K562 (cell line): Measurements from ENCODE around the gene ZNRD2. TPM values are rescaled to one million over a fixed set of nuclear protein-coding genes. Genes with fewer than 3 reads are reported as not detected.
A peak's percentile ranks its signal among the peaks of the same experiment; 100 is the strongest.

Source experiments
- ATAC-seq: fragments of 200-7000 bp; cut with Tn5 transposase; 3 replicates; pipeline ENCODE4 v1.9.1; 2020; ENCODE audit warnings: moderate library complexity
- BruUV-seq: library from RNA; stranded (reverse); fragments of 400-500 nt; replicated peaks from 2 replicates; lab custom pipeline; 2021; lab: Mats Ljungman, UMichigan
- CTCF ChIA-PET: fragments of 300-600 bp; formaldehyde crosslinking; extraction: SDS; loops from one replicate; lab custom pipeline; 2021; ENCODE audit warnings: low intra/inter-chr PET ratio; lab: Yijun Ruan, JAX
- POLR2A ChIA-PET: fragments of 300-600, 350-650 bp; sonication (Branson Sonifier 250); formaldehyde crosslinking; extraction: SDS; loops from one replicate; lab custom pipeline; 2021; ENCODE audit warnings: antibody characterized with exemption, inconsistent platforms; lab: Yijun Ruan, JAX
- DNase-seq, 4 experiments: peaks; one replicate each; pipeline versions ENCODE4 v3.0.0 to v3.0.0-alpha.2; 2011 to 2018; ENCODE audit warnings: low spot score in 3 of 4, mixed read lengths in 3 of 4; ENCODE audit errors: extremely low read depth in 1 of 4
- FAIRE-seq: peaks from 2 replicates; lab custom pipeline; 2011; peaks lifted over from hg19 to GRCh38; lab: Jason Lieb, UNC
- H2AFZ ChIP-seq: 2 replicates; pipeline ENCODE4 v1.6.0; 2011; ENCODE audit warnings: low read depth, low read length, control low read depth, inconsistent platforms
- H3K27ac ChIP-seq: fragments of 200-600 bp; 3 replicates; pipeline ENCODE4 v1.8.0; 2011; ENCODE audit warnings: low read depth, mild to moderate bottlenecking, control low read depth, inconsistent platforms, low read length, moderate library complexity, mixed read lengths; ENCODE audit errors: extremely low read depth
- H3K27me3 ChIP-seq, 2 experiments: fragments of 300-600 bp in 1 of 2; 2 replicates in 1 of 2; 3 replicates in 1 of 2; pipeline versions ENCODE4 v1.6.0 to v1.8.0; 2011; ENCODE audit warnings: inconsistent platforms in 2 of 2, low read length in 2 of 2, mild to moderate bottlenecking in 1 of 2, mixed read lengths in 1 of 2, moderate library complexity in 1 of 2; ENCODE audit not compliant: control insufficient read depth in 2 of 2, insufficient read depth in 2 of 2
- H3K36me3 ChIP-seq: fragments of 300-600 bp; 3 replicates; pipeline ENCODE4 v1.8.0; 2011; ENCODE audit warnings: mild to moderate bottlenecking, low read length, inconsistent platforms; ENCODE audit not compliant: control insufficient read depth, insufficient read depth
- H3K4me1 ChIP-seq, 2 experiments: fragments of 200-600 bp in 1 of 2; replicated peaks in 1 of 2; 2 replicates in 1 of 2; 3 replicates in 1 of 2; pipeline versions ENCODE4 v1.5.1 to v1.8.0; 2011; ENCODE audit warnings: inconsistent platforms in 2 of 2, low read length in 2 of 2, mild to moderate bottlenecking in 1 of 2, mixed read lengths in 1 of 2, moderate library complexity in 1 of 2; ENCODE audit not compliant: control insufficient read depth in 2 of 2, insufficient read depth in 2 of 2
- H3K4me2 ChIP-seq: 2 replicates; pipeline ENCODE4 v1.6.1; 2011; ENCODE audit warnings: low read length, control low read depth, inconsistent platforms, mixed read lengths; ENCODE audit not compliant: insufficient read depth
- H3K4me3 ChIP-seq: fragments of 200-600 bp; sonication (generic), shearing (Covaris generic); 2 replicates; pipeline ENCODE4 v1.5.1; 2016; ENCODE audit warnings: control low read depth, inconsistent platforms
- H3K79me2 ChIP-seq: fragments of 200-600 bp; 3 replicates; pipeline ENCODE4 v1.8.0; 2011; ENCODE audit warnings: low read length, inconsistent platforms; ENCODE audit not compliant: control insufficient read depth, insufficient read depth
- H3K9ac ChIP-seq, 2 experiments: 2 replicates each; pipeline versions ENCODE4 v1.6.0 to v1.6.1; 2011; ENCODE audit warnings: low read depth in 2 of 2, low read length in 2 of 2, control low read depth in 1 of 2, inconsistent platforms in 1 of 2, mild to moderate bottlenecking in 1 of 2, mixed read lengths in 1 of 2; ENCODE audit not compliant: insufficient read depth in 1 of 2
- H3K9me1 ChIP-seq: one replicate; pipeline ENCODE4 v1.6.0; 2011; ENCODE audit warnings: inconsistent platforms, mild to moderate bottlenecking, low read length, moderate library complexity; ENCODE audit not compliant: control insufficient read depth, insufficient read depth
- H3K9me3 ChIP-seq: replicated peaks from 2 replicates; pipeline ENCODE4 v1.5.1; 2011; ENCODE audit warnings: low read depth, low read length, inconsistent platforms; ENCODE audit not compliant: control insufficient read depth, insufficient read depth
- H4K20me1 ChIP-seq: replicated peaks from 2 replicates; pipeline ENCODE4 v1.6.1; 2011; ENCODE audit warnings: low read length, inconsistent platforms, mixed read lengths; ENCODE audit not compliant: control insufficient read depth, insufficient read depth
- ASH1L ChIP-seq: fragments of 450-650 bp; IDR thresholded peaks from 2 replicates; pipeline ENCODE4 v1.6.1; 2018; ENCODE audit warnings: borderline replicate concordance, mild to moderate bottlenecking, low read depth; ENCODE audit not compliant: partially characterized antibody
- E2F6 ChIP-seq, 2 experiments: IDR thresholded peaks; 2 replicates each; pipeline ENCODE4 v1.6.1; 2011; ENCODE audit warnings: borderline replicate concordance in 1 of 2, control low read depth in 1 of 2, low read depth in 1 of 2, low read length in 1 of 2, mild to moderate bottlenecking in 1 of 2, mixed read lengths in 1 of 2, moderate library complexity in 1 of 2; ENCODE audit not compliant: insufficient read depth in 1 of 2, insufficient read length in 1 of 2, poor library complexity in 1 of 2, severe bottlenecking in 1 of 2; ENCODE audit errors: extremely low read depth in 1 of 2
- PCBP1 ChIP-seq: fragments of 200-400 bp; formaldehyde crosslinking; IDR thresholded peaks from 2 replicates; pipeline ENCODE4 v1.6.1; 2018; ENCODE audit warnings: mild to moderate bottlenecking, low read depth, low read length; ENCODE audit not compliant: poor library complexity, severe bottlenecking
- REST ChIP-seq, 2 experiments: fragments of 450-650 bp; formaldehyde crosslinking in 1 of 2; IDR thresholded peaks; 2 replicates each; pipeline versions ENCODE4 v1.4.0 to v1.6.1; 2014 to 2020; ENCODE audit warnings: mild to moderate bottlenecking in 2 of 2, borderline replicate concordance in 1 of 2, low read depth in 1 of 2
- TFAP4 ChIP-seq: sonication (generic); formaldehyde crosslinking; IDR thresholded peaks from 2 replicates; pipeline ENCODE4 v1.8.0; 2022; ENCODE audit warnings: missing genetic modification reagents, mild to moderate bottlenecking, moderate library complexity, borderline replicate concordance
- ZNF311 ChIP-seq: fragments of 250-450 bp; sonication (Bioruptor Pico); IDR thresholded peaks from 2 replicates; pipeline ENCODE4 v1.4.0; 2020; ENCODE audit warnings: mild to moderate bottlenecking, moderate library complexity
- WGBS: fragments of 100-300 bp; shearing (Covaris generic); methylation state at CpG from one replicate; pipeline ENCODE4 v1.1.6; 2016; ENCODE audit warnings: low coverage, mixed read lengths; ENCODE audit not compliant: insufficient coverage; ENCODE audit errors: missing lambda C conversion rate; 5-methylcytosine and 5-hydroxymethylcytosine counted together
- in situ Hi-C: fragments of 300-500 bp; cut with MboI; formaldehyde crosslinking; loops from 4 replicates; pipeline ENCODE4 v1.15.0; 2018; ENCODE audit warnings: inconsistent platforms, mixed read lengths
- intact Hi-C: fragments of 100-400 bp; cut with micrococcal nuclease; formaldehyde crosslinking; loops from 2 replicates; pipeline ENCODE4 v1.14.2; 2022
- polyA plus RNA-seq, 8 experiments: library from polyadenylated mRNA; depleted of rRNA in 4 of 8; stranded (reverse) in 5 of 8; unstranded in 3 of 8; fragments of >200 nt; fragmentation: Nextera tagmentation in 2 of 8; fragmentation: Illumina TruSeq in 1 of 8; extraction: Ambion mirVana in 2 of 8; extraction: Trizol in 1 of 8; gene quantifications; 2 replicates each; pipeline versions ENCODE4 v1.2.1 to v1.2.3, GENCODE V29; 2011 to 2014; ENCODE audit warnings: inconsistent platforms in 1 of 8, missing spikeins in 1 of 8
- total RNA-seq, 7 experiments: library from RNA; depleted of rRNA in 6 of 7; stranded (reverse); fragments of >200 nt in 6 of 7; fragmentation: Illumina TruSeq in 2 of 7; extraction: Trizol in 2 of 7; gene quantifications; 2 replicates each; pipeline versions ENCODE4 v1.2.1 to v1.2.3, GENCODE V29; 2011 to 2021; ENCODE audit warnings: low replicate concordance in 1 of 7

ZNRD2 gene
- total and polyA plus RNA-seq, 9 of the 15 experiments (the other 6 are each of a cell fraction or from before 2014, with no cell fraction given), result 13.4 to 129 (median 60.4) TPM

- Histone ChIP-seq H4K20me1 (peaks cover 6% of the 10 kb centered on the region), H3K9ac (peak overlapping the region; percentile 66 to 85), H2AFZ (peak overlapping the region; percentile 65), H3K79me2 (peaks cover 68% of the 10 kb centered on the region), H3K4me3 (peak overlapping the region; percentile 88), H3K27me3 (no peaks in the 10 kb centered on the region; a peak in 1 of 5 replicates), H3K36me3 (peaks cover 39% of the 10 kb centered on the region), H3K27ac (peak overlapping the region; percentile 89), H3K4me1 (peaks cover 57 to 91% of the 10 kb centered on the region in 2 experiments), H3K4me2 (peak overlapping the region; percentile 96), H3K9me3 (no peaks in the 10 kb centered on the region), H3K9me1 (peaks cover 5% of the 10 kb centered on the region)
- peak; percentile 13 for ATAC-seq
- 2% methylated on average over 25 of the region's 28 CpGs for WGBS
- ChIA-PET POLR2A (interaction anchor here (0.7 to 1.8 kb wide), 10 partner anchors 9 to 275 kb away, joined by 3 to 14 read pairs (median 3); partner anchors contain the start of gene MALAT1), CTCF (interaction anchor here (0.5 to 6.5 kb wide), 2 partner anchors 34 to 299 kb away, joined by 3 to 63 read pairs; no protein-coding TSS in a partner anchor)
- DNase-seq, result peak in 2 of 4 experiments; percentile 88 to 92
- no TSS peak for BruUV-seq
- in situ Hi-C loops (no loop called here), intact Hi-C loops (loop anchor here (1.0 to 5.0 kb wide), 5 partner anchors 13 to 103 kb away; partner anchors contain the start of genes MAP3K11, SCYL1 and SIPA1)
- FAIRE-seq, result peak; percentile 98
- TF ChIP-seq PCBP1 (no peak), E2F6 (IDR thresholded peaks at IDR 0.05; ENCODE audit: borderline replicate concordance in 1 of 2, extremely low read depth in 1 of 2, insufficient read depth in 1 of 2, insufficient read length in 1 of 2, low read depth in 1 of 2, low read length in 1 of 2, poor library complexity in 1 of 2, severe bottlenecking in 1 of 2) (peak; percentile 7 to 28), ZNF311 (CRISPR knock-in tag) (no peak), ASH1L (peak; percentile 32), REST (IDR thresholded peaks at IDR 0.05; ENCODE audit: borderline replicate concordance) (no peak), REST (CRISPR knock-in tag; IDR thresholded peaks at IDR 0.05; ENCODE audit: low read depth) (no peak), TFAP4 (CRISPR knock-in tag) (peak; percentile 98)
Measured at GRCh38 chr11:65574811-65575567, 4.7 kb downstream of the ZNRD2 start.
